Uterus (tissue), 4 donors: ENCODE measurements around the gene GPR78. TPM values are rescaled to one million over a fixed set of nuclear protein-coding genes. Genes with fewer than 3 reads are reported as not detected.
A peak's percentile ranks its signal among the peaks of the same experiment; 100 is the strongest.

Source experiments
- DNase-seq, 2 donors: peaks; one replicate each; pipeline ENCODE4 v3.0.0-alpha.2; 2019 to 2020
- H3K27ac ChIP-seq, 2 donors: fragments of 200-600 bp; sonication (generic); 1 replicate in 1 of 2; 2 replicates in 1 of 2; pipeline ENCODE4 v1.5.1; 2016 to 2018
- H3K27me3 ChIP-seq, 2 donors: fragments of 200-600 bp; sonication (generic); one replicate each; pipeline ENCODE4 v1.5.1; 2018 to 2019; ENCODE audit warnings: control low read depth in 1 of 2
- H3K36me3 ChIP-seq, 2 donors: fragments of 200-600 bp; sonication (generic); one replicate each; pipeline ENCODE4 v1.5.1; 2019; ENCODE audit warnings: control low read depth in 1 of 2
- H3K4me1 ChIP-seq, 2 donors: fragments of 200-600 bp; sonication (generic); one replicate each; pipeline ENCODE4 v1.5.1; 2018 to 2019; ENCODE audit warnings: control low read depth in 1 of 2
- H3K4me3 ChIP-seq, 2 donors: fragments of 200-600 bp; sonication (generic); 1 replicate in 1 of 2; 2 replicates in 1 of 2; pipeline ENCODE4 v1.5.1; 2018 to 2019; ENCODE audit warnings: mild to moderate bottlenecking in 1 of 2
- H3K9me3 ChIP-seq, 2 donors: fragments of 200-600 bp; sonication (generic); one replicate each; pipeline ENCODE4 v1.5.1; 2019; ENCODE audit warnings: control low read depth in 1 of 2
- POLR2A ChIP-seq, 2 donors: fragments of 450-650 bp; IDR thresholded peaks; one replicate each; pipeline ENCODE4 v1.6.1; 2016; ENCODE audit warnings: antibody characterized with exemption in 2 of 2, mild to moderate bottlenecking in 1 of 2, moderate library complexity in 1 of 2
- intact Hi-C: fragments of 100-400 bp; cut with DNase I; formaldehyde crosslinking; loops from one replicate; pipeline ENCODE4 v1.15.1; 2023; ENCODE audit warnings: low total_unique reads
- total RNA-seq, 4 donors: library from RNA; depleted of rRNA in 3 of 4; stranded (reverse); fragments of >200 nt in 3 of 4; gene quantifications; one replicate each; pipeline versions ENCODE4 v1.1.0 to v1.2.4, GENCODE V29; 2014 to 2023
- TF ChIP-seq, protein P1 (sequence below), 4 experiments: fragments of 200-600 bp in 2 of 4; fragments of 450-650 bp in 2 of 4; sonication (generic) in 2 of 4; IDR thresholded peaks; one replicate each; pipeline ENCODE4 v1.5.1; 2016 to 2019; ENCODE audit warnings: antibody characterized with exemption in 4 of 4, mild to moderate bottlenecking in 2 of 4, moderate library complexity in 1 of 4
- donor health status: DM: yes; HTN: yes; CAD: no.

The GPR78 gene
- total RNA-seq, 4 donors from 2014 or later = 0.43 to 2.1 TPM; not detected in 2

DNA sequence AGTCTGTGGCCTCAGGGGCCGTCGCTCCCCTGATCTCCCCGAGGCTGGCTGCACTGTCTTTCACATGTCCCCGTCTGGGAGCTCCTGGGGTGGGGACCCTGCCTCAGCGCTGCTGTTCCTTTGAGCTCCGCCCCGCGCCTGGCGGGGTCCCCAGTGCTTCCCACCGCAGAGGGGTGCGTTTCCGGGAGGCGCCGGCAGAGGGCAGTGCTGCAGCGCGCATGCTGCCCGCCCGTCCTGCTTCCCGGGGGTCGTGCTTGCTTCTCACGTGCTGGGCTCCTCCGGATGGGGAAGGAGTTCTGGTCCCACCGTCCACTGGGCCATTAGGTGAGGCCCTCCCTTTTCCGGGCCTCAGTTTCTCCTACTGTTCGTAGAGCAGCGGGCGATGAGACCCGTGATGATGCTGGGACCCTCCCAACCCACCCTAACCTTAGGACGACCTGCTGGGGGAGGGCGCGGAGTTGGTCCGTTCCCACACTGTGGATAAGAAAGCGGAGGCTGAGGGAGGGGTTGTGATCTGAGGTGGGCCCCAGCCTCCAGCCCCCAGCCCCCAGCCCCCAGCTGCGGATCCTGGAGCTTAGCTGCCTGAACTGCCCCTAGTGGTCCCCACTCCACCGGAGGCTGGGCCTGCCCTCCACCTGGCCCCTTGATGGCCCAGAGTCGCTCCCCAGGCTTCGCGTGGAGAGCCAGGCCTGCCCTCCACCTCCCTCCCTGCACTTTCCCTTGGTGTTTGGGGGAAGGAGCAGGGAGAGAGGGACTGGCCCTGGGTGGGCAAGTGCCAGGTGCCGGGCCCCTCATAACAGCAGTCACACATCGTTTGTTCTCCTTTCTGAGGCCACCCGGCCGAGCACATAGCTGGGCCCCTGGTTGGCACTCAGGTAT, 27.6 kb downstream of the GPR78 start:
- no peaks in the 10 kb centered on the region for H3K36me3 ChIP-seq
- intact Hi-C loops = no loop called here
- peak in 1 of 2 donors; percentile 30 for DNase-seq
- no peaks in the 10 kb centered on the region for H3K9me3 ChIP-seq
- TF ChIP-seq, protein P1, sequence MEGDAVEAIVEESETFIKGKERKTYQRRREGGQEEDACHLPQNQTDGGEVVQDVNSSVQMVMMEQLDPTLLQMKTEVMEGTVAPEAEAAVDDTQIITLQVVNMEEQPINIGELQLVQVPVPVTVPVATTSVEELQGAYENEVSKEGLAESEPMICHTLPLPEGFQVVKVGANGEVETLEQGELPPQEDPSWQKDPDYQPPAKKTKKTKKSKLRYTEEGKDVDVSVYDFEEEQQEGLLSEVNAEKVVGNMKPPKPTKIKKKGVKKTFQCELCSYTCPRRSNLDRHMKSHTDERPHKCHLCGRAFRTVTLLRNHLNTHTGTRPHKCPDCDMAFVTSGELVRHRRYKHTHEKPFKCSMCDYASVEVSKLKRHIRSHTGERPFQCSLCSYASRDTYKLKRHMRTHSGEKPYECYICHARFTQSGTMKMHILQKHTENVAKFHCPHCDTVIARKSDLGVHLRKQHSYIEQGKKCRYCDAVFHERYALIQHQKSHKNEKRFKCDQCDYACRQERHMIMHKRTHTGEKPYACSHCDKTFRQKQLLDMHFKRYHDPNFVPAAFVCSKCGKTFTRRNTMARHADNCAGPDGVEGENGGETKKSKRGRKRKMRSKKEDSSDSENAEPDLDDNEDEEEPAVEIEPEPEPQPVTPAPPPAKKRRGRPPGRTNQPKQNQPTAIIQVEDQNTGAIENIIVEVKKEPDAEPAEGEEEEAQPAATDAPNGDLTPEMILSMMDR (IDR thresholded peaks at IDR 0.05) = peak; percentile 66 to 87 (median 76)
- no peak for TF ChIP-seq POLR2A (IDR thresholded peaks at IDR 0.05)
- no peaks in the 10 kb centered on the region for H3K27me3 ChIP-seq
- no peak overlapping the region for H3K4me3 ChIP-seq
- H3K4me1 ChIP-seq = no peaks in the 10 kb centered on the region
- H3K27ac ChIP-seq = no peak overlapping the region

DNA sequence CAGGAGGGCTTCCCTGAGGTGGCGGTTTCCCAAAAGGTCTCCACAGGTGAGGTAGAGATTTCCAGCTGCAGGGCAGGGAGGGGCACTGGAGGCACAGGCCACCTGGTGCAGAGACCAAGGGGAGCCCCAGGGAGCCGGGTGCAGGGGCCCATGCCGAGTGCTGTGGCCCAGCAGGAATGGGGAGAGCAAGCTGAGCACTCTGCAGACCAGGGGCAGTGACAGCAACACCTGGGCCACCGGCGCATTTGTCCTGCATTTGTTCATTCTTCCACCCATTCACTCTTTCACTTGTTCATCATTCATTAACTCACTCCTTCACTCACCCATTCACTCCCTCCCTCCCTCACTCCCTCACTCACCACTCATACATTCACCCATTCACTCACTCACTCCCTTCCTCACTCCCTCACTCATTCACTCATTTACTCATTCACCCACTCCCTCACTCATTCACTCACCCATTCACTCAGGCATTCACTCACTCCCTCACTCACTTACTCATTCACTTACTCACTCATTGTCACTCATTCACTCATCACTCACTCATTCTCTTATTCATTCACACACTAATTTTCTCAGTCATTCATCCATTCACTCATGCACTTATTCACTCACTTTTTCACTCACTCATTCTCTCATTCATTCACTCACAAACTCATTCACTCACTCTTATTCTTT, 28.7 kb downstream of the GPR78 start:
- no peak for DNase-seq
- Histone ChIP-seq H3K9me3 (no peaks in the 10 kb centered on the region), H3K36me3 (no peaks in the 10 kb centered on the region), H3K27ac (no peak overlapping the region), H3K4me3 (no peak overlapping the region), H3K27me3 (no peaks in the 10 kb centered on the region), H3K4me1 (no peaks in the 10 kb centered on the region)
- no peak for TF ChIP-seq POLR2A (IDR thresholded peaks at IDR 0.05)
- TF ChIP-seq, protein P1 (IDR thresholded peaks at IDR 0.05) = no peak
- intact Hi-C loops = no loop called here

DNA sequence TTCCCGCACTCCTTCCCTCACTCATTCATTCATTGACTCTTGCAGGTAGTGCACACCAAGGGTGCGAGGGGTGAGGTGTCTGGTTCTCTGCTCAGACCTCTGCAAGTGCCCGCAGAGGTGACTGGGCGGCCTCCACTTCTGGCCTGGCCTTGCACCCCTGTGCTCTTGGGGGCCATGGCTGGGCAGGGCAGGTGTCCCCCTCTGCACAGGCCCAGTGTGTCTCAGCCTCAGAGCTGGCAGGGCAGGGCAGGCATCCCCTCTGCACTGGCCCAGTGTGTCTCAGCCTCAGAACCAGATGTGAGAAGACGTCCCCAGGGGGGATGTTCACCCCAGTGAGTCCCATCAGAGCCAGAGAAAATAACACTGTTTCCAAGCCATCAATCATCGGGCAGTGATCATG, 29.2 kb downstream of the GPR78 start:
- intact Hi-C loops = no loop called here
- no peaks in the 10 kb centered on the region for H3K4me1 ChIP-seq
- no peaks in the 10 kb centered on the region for H3K9me3 ChIP-seq
- no peak for DNase-seq
- H3K36me3 ChIP-seq = no peaks in the 10 kb centered on the region
- H3K27me3 ChIP-seq = no peaks in the 10 kb centered on the region
- TF ChIP-seq, protein P1 (IDR thresholded peaks at IDR 0.05) = no peak
- no peak for TF ChIP-seq POLR2A (IDR thresholded peaks at IDR 0.05)
- no peak overlapping the region for H3K4me3 ChIP-seq
- no peak overlapping the region for H3K27ac ChIP-seq

DNA sequence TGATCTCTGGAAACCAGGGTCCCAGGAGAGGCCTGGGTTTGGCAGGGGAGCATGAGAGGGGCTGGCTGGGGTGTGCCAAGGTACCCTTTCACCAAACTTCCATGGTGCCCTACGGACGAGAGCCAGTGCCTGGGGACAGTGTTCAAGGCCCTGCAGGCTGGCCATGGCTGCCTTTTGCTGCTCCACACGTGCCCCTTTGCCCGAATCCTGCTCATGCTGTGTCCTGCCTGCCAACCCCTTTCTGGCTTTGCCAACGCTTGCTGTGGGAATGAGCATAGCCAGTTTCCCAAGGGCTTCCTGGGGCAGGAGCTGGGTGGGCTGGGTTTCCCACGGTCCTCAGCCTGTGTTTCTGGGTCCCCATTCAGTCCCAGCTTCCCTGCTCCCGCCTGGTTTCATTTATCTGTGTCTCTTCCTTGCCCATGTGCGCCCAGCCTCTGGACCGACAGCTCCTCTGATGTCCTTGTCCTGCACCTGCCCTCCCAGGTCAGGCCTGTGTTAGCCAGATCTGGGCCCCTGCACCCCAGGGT, 29.7 kb downstream of the GPR78 start:
- no peaks in the 10 kb centered on the region for H3K27me3 ChIP-seq
- no peaks in the 10 kb centered on the region for H3K4me1 ChIP-seq
- DNase-seq = no peak
- H3K36me3 ChIP-seq = no peaks in the 10 kb centered on the region
- no peak overlapping the region for H3K27ac ChIP-seq
- intact Hi-C loops = no loop called here
- no peak overlapping the region for H3K4me3 ChIP-seq
- no peaks in the 10 kb centered on the region for H3K9me3 ChIP-seq
- TF ChIP-seq, protein P1 (IDR thresholded peaks at IDR 0.05) = no peak
- TF ChIP-seq POLR2A (IDR thresholded peaks at IDR 0.05) = no peak
